GF-D8 (cell line): ENCODE measurements around the gene UHRF1.

Experiments used
- DNase-seq: peaks from one replicate; lab custom pipeline; 2025; lab: John Stamatoyannopoulos, UW

Gene UHRF1

DNA sequence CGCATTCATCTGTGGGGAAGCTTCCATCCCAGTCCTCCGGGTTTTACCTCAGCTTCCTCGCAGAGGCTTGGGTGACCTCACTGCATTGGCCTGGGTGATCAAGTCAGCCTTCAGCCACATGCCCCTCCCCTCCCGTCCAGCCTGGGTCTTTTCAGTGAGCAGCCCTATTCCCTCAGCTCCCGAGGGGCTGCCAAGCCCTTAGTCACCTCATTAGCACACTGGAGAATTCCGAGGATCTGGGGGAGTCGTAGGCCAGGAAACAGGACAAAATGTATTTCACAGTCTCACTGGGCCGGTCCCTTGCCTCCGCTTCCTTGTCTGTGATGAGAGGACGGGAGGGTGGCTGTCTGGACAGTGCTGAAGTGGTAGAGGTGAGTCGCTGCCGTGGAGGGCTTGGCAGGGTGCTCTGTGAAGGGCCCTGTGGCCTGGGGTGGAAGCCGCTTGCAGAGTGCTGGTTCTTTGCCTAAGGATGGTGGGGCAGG is 79.5 kb downstream of the UHRF1 start:
- DNase-seq: no peak

DNA sequence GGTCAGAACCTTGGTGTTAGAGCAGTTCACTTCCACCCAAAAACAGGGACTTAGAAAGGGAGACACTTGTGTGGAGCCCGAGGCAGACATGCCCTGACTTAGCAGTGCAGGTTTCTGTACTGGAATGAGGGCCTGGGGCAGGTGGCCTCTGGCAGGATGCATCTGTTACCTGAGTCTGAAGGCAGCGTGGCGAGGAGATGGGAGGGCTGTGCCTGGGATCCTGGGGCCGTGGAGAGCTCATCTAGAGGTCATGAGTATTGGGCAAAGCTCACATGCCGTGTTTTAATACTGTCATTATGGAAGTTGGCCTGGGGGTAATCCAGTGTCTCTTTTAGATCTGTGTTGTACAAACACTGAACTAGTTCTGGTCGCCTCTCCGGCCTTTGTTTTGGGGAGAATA is 81.0 kb downstream of the UHRF1 start:
- no peak for DNase-seq

DNA sequence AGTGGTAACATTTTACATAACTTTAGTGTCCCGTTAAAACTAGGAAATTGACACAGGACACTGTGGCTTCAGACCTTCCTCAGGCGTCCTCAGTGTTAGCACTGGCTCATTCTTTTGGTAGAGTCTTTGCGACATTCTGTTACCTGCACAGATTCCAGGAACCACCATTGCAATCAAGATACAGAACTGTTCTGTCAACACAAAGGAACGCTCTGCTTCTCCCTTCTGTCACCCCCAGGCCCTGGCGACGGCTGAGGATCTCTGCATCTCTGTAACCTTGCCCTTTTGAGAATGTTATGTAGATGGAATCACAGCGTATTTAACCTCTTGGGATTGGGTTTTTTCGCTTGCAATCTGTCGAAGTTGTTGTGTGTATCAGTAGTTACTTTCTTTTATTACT is 82.2 kb downstream of the UHRF1 start:
- DNase-seq: no peak

DNA sequence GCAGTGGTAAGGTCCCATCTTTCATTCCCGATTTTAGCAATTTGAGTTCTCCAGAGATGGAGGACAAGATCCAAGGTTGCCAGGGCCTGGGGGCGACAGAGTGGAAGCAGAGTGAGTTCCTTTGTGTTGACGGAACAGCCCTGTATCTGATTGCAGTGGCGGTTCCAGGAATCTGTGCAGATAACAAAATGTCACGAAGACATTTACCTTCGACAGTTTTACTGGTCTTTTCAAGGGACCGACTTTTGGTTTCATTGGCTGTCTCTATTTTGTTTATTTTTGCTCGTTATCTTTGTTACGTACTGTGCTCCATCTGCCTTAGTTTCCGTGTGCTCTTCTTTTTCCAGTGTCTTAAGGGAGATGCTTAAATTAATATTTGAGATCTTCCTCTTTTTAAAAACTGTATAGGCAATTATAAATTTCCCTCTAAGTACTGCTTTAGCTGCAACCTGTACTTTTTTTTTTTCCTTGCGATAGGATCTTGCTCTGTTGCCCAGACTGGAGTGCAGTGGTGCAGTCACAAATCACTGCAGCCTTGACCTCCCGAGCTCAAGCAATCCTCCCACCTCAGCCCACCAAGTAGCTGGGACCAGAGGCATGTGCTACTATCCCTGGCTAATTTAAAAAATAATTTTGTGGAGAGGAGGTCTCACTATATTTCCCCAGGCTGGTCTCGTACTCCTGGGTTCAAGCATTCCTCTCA is 82.8 kb downstream of the UHRF1 start:
- DNase-seq: no peak

DNA sequence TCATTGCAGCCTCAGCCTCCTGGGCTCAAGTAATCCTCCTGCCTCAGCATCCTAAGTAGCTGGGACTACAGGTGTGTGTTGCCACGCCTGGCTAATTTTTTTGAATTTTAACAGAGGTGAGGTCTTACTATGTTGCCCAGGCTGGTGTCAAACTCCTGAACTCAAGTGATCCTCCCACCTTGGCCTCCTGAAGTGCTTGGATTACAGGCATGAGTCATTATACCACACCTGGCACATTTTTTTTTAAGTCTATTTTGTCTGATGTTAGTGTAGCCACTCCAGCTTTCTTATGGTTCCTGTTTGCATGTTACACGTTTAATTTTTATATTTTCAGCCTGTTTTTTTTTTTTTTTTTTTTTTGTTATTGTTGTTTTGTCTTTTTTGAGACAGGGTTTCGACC is 84.4 kb downstream of the UHRF1 start:
- no peak for DNase-seq

DNA sequence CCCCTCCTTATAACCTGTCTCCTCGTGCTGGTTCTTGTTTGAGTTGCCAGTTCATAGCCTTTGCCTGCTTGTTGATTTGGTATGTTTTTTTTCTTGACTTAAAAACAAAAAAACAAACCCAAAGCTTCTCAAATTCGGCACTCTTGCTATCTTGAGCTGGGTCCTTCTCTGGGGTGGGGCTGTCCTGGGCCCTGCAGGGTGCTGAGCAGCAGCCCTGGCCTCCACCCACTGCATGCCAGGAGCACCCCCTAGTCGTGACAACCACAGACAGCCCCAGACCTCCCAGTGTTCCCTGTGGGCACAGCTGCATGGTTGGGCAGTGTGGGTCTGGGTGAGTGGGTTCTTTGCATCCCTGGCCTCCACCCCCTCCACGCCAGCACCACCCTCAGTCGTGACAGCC is 87.4 kb downstream of the UHRF1 start:
- DNase-seq: no peak

DNA sequence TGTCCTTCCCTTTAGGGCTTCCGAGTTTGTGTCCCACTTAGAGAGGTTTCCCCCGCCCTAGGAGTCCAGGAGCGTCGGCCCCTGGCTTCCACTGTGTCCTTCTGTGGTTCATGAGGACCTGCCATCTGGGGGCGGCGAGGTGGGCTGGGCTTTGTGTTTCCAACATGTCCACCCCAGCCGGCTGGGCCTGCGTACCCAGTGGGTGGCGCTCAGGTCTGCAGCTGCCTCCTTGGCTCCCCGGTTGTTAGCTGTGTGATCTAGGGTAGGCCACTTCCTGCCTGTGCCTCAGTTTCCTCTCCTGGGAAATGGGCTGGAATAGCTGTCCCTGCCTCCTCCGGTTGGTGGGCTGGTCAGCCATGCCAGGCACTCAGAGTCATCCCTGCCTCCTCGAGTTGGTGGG is 88.0 kb downstream of the UHRF1 start:
- no peak for DNase-seq

DNA sequence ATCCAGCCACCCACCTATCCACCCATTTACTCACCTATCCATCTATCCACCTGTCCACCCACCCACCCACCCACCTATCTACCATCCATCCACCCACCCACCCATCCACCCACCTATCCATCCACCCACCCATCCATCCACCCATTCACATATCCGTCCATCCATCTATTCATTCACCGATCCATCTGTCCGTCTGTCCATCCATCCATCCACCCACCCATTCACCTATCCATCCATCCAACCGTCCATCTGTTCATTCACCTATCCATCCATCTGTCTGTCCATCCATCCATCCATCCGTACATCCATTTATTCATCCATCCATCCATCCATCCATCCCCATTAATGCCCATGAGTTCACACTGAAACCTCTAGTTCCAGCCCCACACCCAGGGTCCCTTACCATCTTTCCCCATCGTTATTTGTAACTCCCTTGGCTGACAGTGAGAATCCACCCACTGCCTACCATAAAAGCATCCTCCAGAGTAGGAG is 90.9 kb downstream of the UHRF1 start:
- DNase-seq: no peak

DNA sequence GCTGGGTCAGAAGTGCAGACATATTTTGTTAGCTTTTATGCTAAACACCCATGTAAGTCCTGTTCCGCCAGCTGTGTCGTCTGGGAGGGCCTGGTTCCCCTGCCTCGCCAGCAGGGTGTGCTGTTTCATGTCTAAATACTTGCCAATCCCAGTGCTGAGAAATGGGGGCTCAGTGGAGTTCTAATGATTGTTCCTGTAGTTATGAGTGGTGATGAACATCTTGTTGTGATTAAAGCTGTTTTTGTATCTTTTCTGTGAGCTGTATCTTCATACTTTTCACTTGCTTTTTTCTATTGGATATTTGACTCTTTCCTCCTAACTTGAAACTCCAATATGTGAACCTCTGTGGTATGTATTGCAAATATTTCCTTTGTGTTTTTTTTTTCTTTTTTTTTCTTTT is 92.3 kb downstream of the UHRF1 start:
- DNase-seq: peak; percentile 2

DNA sequence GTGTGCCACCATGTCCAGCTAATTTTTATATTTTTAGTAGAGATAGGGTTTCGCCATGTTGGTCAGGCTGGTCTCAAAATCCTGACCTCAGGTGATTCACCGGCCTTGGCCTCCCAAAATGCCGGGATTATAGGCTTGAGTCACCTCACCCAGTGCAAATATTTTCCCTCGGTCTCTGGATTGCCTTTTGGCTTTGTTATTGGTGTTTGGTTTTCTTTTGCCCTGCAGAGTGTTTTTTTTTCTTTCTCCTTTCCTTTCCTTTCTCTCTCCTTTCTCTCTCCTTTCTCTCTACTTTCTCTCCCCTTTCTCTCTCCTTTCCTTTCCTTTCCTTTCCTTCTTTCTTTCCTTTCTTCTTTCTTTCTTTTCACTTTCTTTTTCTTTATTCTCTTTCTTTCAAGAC is 92.8 kb downstream of the UHRF1 start:
- no peak for DNase-seq

DNA sequence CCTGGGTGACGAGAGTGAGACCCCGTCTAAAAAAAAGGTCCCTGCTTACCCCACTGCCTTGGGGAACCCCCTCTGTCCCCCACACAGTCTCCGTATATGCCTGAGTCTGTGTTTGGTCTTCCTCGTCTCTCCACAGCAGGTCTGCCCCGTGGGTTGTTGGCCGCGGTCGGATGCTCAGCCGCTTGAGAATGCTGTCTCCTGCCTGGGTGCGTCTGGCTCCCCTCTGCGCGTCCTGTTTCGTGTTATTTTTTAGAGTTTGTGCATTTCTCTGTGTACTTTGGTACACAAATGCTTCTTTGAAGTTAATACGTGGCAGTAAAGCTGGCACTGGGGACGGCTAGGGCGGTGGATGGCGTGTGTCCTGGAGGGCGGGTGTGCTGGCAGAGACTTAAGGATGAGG is 94.5 kb downstream of the UHRF1 start:
- no peak for DNase-seq

DNA sequence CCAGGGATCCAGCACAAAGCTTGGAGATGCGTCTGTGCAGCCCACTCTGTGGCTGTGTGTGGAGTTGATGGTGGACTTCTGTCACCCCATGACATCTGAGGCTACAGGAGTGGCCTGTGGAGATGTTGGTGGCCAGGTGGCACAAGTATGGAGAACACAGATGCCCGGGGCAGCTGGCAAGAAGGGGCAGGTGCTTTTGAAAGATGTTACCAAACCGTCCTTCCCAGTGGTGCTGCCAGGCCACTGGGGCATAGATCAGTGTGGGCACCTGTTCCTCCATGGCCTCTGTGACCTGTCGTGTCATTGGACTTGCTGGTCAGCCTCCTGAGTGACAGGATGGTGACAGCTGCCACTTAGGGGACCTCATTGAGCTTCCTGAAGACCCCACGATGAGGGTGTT is 95.8 kb downstream of the UHRF1 start:
- DNase-seq: no peak

DNA sequence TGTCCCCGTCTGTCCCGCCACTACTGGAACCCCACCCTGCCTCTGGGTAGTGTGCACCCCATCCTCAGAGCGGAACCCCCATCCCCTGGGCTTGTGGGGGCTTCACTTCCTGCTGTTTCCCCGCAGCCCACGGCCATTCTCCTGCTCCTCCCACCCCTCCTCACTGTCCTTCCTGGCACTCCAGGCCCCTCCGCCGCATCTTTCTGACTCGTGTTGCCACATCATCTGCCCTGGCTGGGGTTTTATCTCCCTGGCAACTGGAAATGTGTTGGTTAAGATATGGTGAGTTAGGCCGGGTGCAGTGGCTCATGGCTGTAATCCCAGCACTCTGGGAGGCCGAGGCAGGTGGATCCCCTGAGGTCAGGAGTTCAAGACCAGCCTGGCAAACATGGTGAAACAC is 96.9 kb downstream of the UHRF1 start:
- DNase-seq: peak; percentile 24

DNA sequence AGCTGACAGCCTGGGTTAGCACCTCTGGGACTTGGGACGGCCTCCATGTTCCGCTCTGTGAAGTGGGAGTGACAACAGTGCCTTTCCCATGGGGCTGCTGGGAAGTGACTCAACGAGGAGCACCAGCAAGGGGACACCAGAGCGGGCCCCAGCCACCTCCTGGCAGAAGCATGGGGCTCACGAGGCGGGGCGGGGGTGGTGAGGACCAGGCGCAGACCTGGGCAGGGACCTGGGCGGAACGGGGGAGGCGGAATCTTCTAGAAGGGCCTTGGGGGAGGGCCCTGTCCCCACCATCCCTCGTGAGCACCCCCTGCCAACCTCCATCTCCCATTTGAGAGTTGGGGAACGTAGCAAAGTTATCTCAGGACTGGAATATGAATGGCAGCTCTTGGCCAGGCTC is 97.5 kb downstream of the UHRF1 start:
- no peak for DNase-seq
